GM12878 (cell line): ENCODE data around the gene SYCE3. TPM values are rescaled to one million over a fixed set of nuclear protein-coding genes. Genes with fewer than 3 reads are reported as not detected.

ENCODE experiments used
- BCL3 ChIP-seq: IDR thresholded peaks from 2 replicates; pipeline ENCODE4 v1.6.1; 2011; ENCODE audit warnings: borderline replicate concordance, low read depth, mild to moderate bottlenecking, moderate library complexity, low read length; ENCODE audit not compliant: insufficient read depth, poor library complexity, severe bottlenecking
- BCLAF1 ChIP-seq: fragments of 450-650 bp; IDR thresholded peaks from 2 replicates; pipeline ENCODE4 v1.6.1; 2017; ENCODE audit warnings: antibody characterized with exemption, mild to moderate bottlenecking, moderate library complexity
- HDAC2 ChIP-seq: fragments of 200-600 bp; sonication (generic); IDR thresholded peaks from 2 replicates; pipeline ENCODE4 v1.6.1; 2017
- NKRF ChIP-seq: fragments of 450-650 bp; conservative IDR thresholded peaks from 2 replicates; pipeline ENCODE4 v1.6.1; 2017; ENCODE audit warnings: mild to moderate bottlenecking, moderate library complexity
- POLR2A ChIP-seq: IDR thresholded peaks from 2 replicates; pipeline ENCODE4 v1.6.1; 2011; ENCODE audit warnings: low read depth, mild to moderate bottlenecking, low read length
- RELA ChIP-seq: fragments of 450-650 bp; IDR thresholded peaks from 2 replicates; pipeline ENCODE4 v1.8.0; 2014; ENCODE audit warnings: borderline replicate concordance; ENCODE audit not compliant: partially characterized antibody
- REST ChIP-seq: IDR thresholded peaks from 2 replicates; pipeline ENCODE4 v1.6.1; 2012; ENCODE audit warnings: mild to moderate bottlenecking, low read depth, low read length
- STAT3 ChIP-seq: IDR thresholded peaks from 2 replicates; pipeline ENCODE4 v1.6.1; 2011; ENCODE audit warnings: low read depth, low read length, improper control_type of control experiment
- ZBED1 ChIP-seq: IDR thresholded peaks from 2 replicates; pipeline ENCODE4 v1.6.1; 2016; ENCODE audit warnings: borderline replicate concordance
- ZBTB33 ChIP-seq: fragments of 450-650 bp; IDR thresholded peaks from 2 replicates; pipeline ENCODE4 v1.6.1; 2017; ENCODE audit warnings: mild to moderate bottlenecking
- ZNF592 ChIP-seq: fragments of 450-650 bp; IDR thresholded peaks from 2 replicates; pipeline ENCODE4 v1.6.1; 2017; ENCODE audit warnings: mild to moderate bottlenecking, moderate library complexity
- polyA plus RNA-seq, 11 experiments: library from polyadenylated mRNA; depleted of rRNA in 4 of 11; unstranded in 6 of 11; stranded (reverse) in 5 of 11; fragments of >200 nt; fragmentation: Nextera tagmentation in 4 of 11; fragmentation: Illumina TruSeq in 1 of 11; extraction: Ambion mirVana in 4 of 11; extraction: Trizol in 1 of 11; gene quantifications; 1 replicate in 1 of 11; 2 replicates in 10 of 11; pipeline versions ENCODE4 v1.2.1 to v1.2.3, GENCODE V29; 2011 to 2016; ENCODE audit warnings: inconsistent platforms in 2 of 11, missing spikeins in 2 of 11, low read depth in 1 of 11
- total RNA-seq, 4 experiments: library from RNA; depleted of rRNA in 3 of 4; stranded (reverse); fragments of >200 nt in 3 of 4; fragmentation: Illumina TruSeq in 1 of 4; extraction: Trizol in 1 of 4; gene quantifications; 2 replicates each; pipeline versions ENCODE4 v1.2.1 to v1.2.3, GENCODE V29; 2013 to 2021

The SYCE3 gene
- total and polyA plus RNA-seq, 10 of the 15 experiments (the other 5 are each of a cell fraction or from before 2014, with no cell fraction given): 0.38 to 0.91 (median 0.76) TPM; not detected in 4

- TF ChIP-seq REST (no peak), BCL3 (no peak), BCLAF1 (no peak), POLR2A (peak; percentile 86), ZBED1 (no peak), HDAC2 (no peak), ZNF592 (peak; percentile 95), STAT3 (no peak), NKRF (no peak), ZBTB33 (no peak), RELA (no peak)
These were observed 20.2 kb downstream of the SYCE3 start (continued) for GRCh38 chr22:50542416-50542927.
